Thoracic aorta (tissue), 2 donors: ENCODE data around the gene PRKCZ. TPM values are rescaled to one million over a fixed set of nuclear protein-coding genes. Genes with fewer than 3 reads are reported as not detected.

Experiments used
- ATAC-seq: fragments of 150-250 bp; one replicate; pipeline ENCODE4 v1.8.0; 2017; ENCODE audit warnings: low read depth; ENCODE audit not compliant: insufficient number of reproducible peaks, low FRiP score
- DNase-seq: peaks from one replicate; pipeline ENCODE4 v3.0.0-alpha.2; 2020; ENCODE audit warnings: low spot score
- H3K27ac ChIP-seq, 2 donors: fragments of 200-600 bp; sonication (generic); 1 replicate in 1 of 2; 2 replicates in 1 of 2; pipeline ENCODE4 v1.5.1; 2016; ENCODE audit warnings: mild to moderate bottlenecking in 2 of 2, moderate library complexity in 2 of 2
- H3K27me3 ChIP-seq: fragments of 200-600 bp; sonication (generic); replicated peaks from 2 replicates; pipeline ENCODE4 v1.6.0; 2016; ENCODE audit warnings: mild to moderate bottlenecking; ENCODE audit not compliant: insufficient read depth
- H3K36me3 ChIP-seq: fragments of 200-600 bp; sonication (generic); one replicate; pipeline ENCODE4 v1.5.1; 2016
- H3K4me1 ChIP-seq, 2 donors: fragments of 200-600 bp; sonication (generic); 1 replicate in 1 of 2; 2 replicates in 1 of 2; pipeline versions ENCODE4 v1.5.1 to v1.6.0; 2016; ENCODE audit warnings: low read depth in 2 of 2, mild to moderate bottlenecking in 1 of 2; ENCODE audit not compliant: control insufficient read depth in 1 of 2
- H3K4me3 ChIP-seq: fragments of 200-600 bp; sonication (generic); 2 replicates; pipeline ENCODE4 v1.5.1; 2016; ENCODE audit warnings: mild to moderate bottlenecking
- H3K9me3 ChIP-seq: fragments of 200-600 bp; sonication (generic); 2 replicates; pipeline ENCODE4 v1.5.1; 2016
- CTCF ChIP-seq: fragments of 200-600 bp; sonication (generic); IDR thresholded peaks from one replicate; pipeline ENCODE4 v1.5.1; 2019; ENCODE audit warnings: antibody characterized with exemption
- total RNA-seq, 2 donors: library from RNA; depleted of rRNA; stranded (reverse); fragments of >200 nt; gene quantifications; one replicate each; pipeline versions ENCODE4 v1.1.0 to v1.2.3, GENCODE V29; 2016

The PRKCZ gene
- total RNA-seq, 2 donors from 2014 or later, result 0.68 TPM; not detected in 1

- no peak overlapping the region for H3K4me3 ChIP-seq
- H3K27me3 ChIP-seq, result no peaks in the 10 kb centered on the region
- no peaks in the 10 kb centered on the region for H3K4me1 ChIP-seq
- ATAC-seq (no peak), DNase-seq (no peak)
- peaks cover 4% of the 10 kb centered on the region for H3K9me3 ChIP-seq
- TF ChIP-seq CTCF, result no peak
- no peaks in the 10 kb centered on the region for H3K36me3 ChIP-seq
- no peak overlapping the region for H3K27ac ChIP-seq
These were observed 13.9 kb upstream of the PRKCZ start for GRCh38 chr1:2036287-2036686.

GRCh38 chr1:2037314-2037979 is 12.8 kb upstream of the PRKCZ start:
- Histone ChIP-seq H3K27me3 (no peaks in the 10 kb centered on the region), H3K4me1 (no peaks in the 10 kb centered on the region), H3K36me3 (no peaks in the 10 kb centered on the region), H3K4me3 (no peak overlapping the region), H3K9me3 (peaks cover 4% of the 10 kb centered on the region), H3K27ac (no peak overlapping the region)
- DNase-seq (no peak), ATAC-seq (no peak)
- TF ChIP-seq CTCF, result no peak

GRCh38 chr1:2038229-2038628 is 12.0 kb upstream of the PRKCZ start:
- Histone ChIP-seq H3K9me3 (peaks cover 4% of the 10 kb centered on the region), H3K4me1 (no peaks in the 10 kb centered on the region), H3K27ac (no peak overlapping the region), H3K27me3 (no peaks in the 10 kb centered on the region), H3K4me3 (no peak overlapping the region), H3K36me3 (no peaks in the 10 kb centered on the region)
- ATAC-seq (no peak), DNase-seq (no peak)
- TF ChIP-seq CTCF, result no peak

- ATAC-seq (no peak), DNase-seq (no peak)
- peaks cover 4% of the 10 kb centered on the region for H3K9me3 ChIP-seq
- H3K36me3 ChIP-seq, result no peaks in the 10 kb centered on the region
- no peak overlapping the region for H3K4me3 ChIP-seq
- H3K27me3 ChIP-seq, result no peaks in the 10 kb centered on the region
- no peak overlapping the region for H3K27ac ChIP-seq
- H3K4me1 ChIP-seq, result no peaks in the 10 kb centered on the region
- TF ChIP-seq CTCF, result no peak
These were observed 11.0 kb upstream of the PRKCZ start for GRCh38 chr1:2039251-2039650.

- no peak for TF ChIP-seq CTCF
- Histone ChIP-seq H3K27ac (no peak overlapping the region), H3K4me3 (no peak overlapping the region), H3K27me3 (no peaks in the 10 kb centered on the region), H3K9me3 (peaks cover 4% of the 10 kb centered on the region), H3K36me3 (no peaks in the 10 kb centered on the region), H3K4me1 (peaks cover 0 to 11% of the 10 kb centered on the region in 2 donors)
- ATAC-seq, result no peak
- DNase-seq, result no peak
These were observed 8.9 kb upstream of the PRKCZ start for GRCh38 chr1:2041305-2041704.
